H1 (cell line): ENCODE measurements around the gene C5orf24. TPM values are rescaled to one million over a fixed set of nuclear protein-coding genes. Genes with fewer than 3 reads are reported as not detected.

Experiments used
- ASH2L ChIP-seq: fragments of 200-600, 300-600 bp; sonication (generic); IDR thresholded peaks from one replicate; pipeline ENCODE4 v1.7.1; 2017; ENCODE audit warnings: low read length
- CBX5 ChIP-seq: fragments of 300-800, 300-1000 bp; sonication (generic); IDR thresholded peaks from 2 replicates; pipeline ENCODE4 v1.7.1; 2016; ENCODE audit warnings: antibody characterized with exemption, low read length, low read depth
- TAF1 ChIP-seq: IDR thresholded peaks from 2 replicates; pipeline ENCODE4 v1.6.1; 2011; ENCODE audit warnings: mild to moderate bottlenecking, low read depth, low read length
- polyA plus RNA-seq, 7 experiments: library from polyadenylated mRNA; depleted of rRNA in 3 of 7; stranded (reverse) in 5 of 7; unstranded in 2 of 7; fragments of >200 nt in 5 of 7; fragments of 200-250 nt in 2 of 7; gene quantifications; 1 replicate in 5 of 7; 2 replicates in 1 of 7; 4 replicates in 1 of 7; pipeline versions ENCODE4 v1.2.1 to v1.2.3, GENCODE V29; 2011 to 2013; ENCODE audit warnings: missing spikeins in 2 of 7, mixed read lengths in 2 of 7
- total RNA-seq: library from RNA; stranded (reverse); fragmentation: NEBNext Ultra II Directional; extraction: Animal tissue kit (Norgen Biotek cat#: 25700); gene quantifications from 2 replicates; pipeline ENCODE4 v1.2.1, GENCODE V29; 2021

The C5orf24 gene
- total and polyA plus RNA-seq, 2 of the 8 experiments (the other 6 are each of a cell fraction or from before 2014, with no cell fraction given), result 11.1 to 20.2 TPM

DNA sequence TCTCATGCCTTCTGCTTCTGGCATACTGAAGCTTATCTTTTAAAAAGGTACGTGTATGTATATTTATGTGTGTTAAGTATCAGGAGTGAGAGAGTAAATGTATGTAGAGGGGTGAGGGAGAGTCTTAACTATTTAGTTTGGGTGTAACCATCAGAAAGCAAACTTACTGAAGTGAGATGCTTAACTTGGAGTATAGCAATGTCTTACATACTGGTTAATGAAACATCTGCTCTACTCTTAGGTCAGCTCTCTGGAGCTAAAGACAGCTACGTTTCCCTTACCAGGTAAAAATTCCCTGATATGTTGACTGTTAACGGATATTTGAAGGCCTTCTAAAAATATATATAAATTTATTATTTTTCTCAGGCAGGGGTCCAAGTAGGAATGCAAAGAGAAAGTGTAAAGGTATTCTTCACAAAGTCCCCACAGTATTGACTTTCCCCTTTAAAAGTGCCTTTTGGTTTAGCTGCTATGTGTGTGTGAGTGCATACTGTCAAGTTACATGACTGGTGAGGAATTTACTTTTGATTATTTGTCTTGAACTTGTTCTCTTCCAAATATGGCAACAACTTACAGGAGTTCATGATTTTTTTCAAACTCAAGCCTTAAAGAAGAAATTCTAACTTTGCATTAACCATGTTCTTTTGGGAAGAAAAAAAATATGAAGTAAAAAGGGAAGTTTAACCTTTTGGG lies 12.3 kb upstream of the C5orf24 start (continued):
- TF ChIP-seq CBX5 (no peak), ASH2L (no peak), TAF1 (no peak)
